ENCODE data around the gene CABP7. TPM values are rescaled to one million over a fixed set of nuclear protein-coding genes. Genes with fewer than 3 reads are reported as not detected.

CABP7 gene
- total and polyA plus RNA-seq, 9 donors, result 0.09 to 0.40 (median 0.15) TPM

GRCh38 chr22:29767171-29768051, 47.6 kb downstream of the CABP7 start, which contains the start of gene UQCR10:
TSS of gene UQCR10 (plus strand) at chr22:29767369. CDS start at chr22:29767399, 30 bp downstream.
- WGBS (ENCODE audit: insufficient coverage), result under 1% methylated on average over 26 of the region's 46 CpGs
- peak; percentile 96 for DNase-seq
- H3K9me3 ChIP-seq (replicated peaks; ENCODE audit: control insufficient read depth, low read depth, low read length), result no peaks in the 10 kb centered on the region
- no peaks in the 10 kb centered on the region for H3K27me3 ChIP-seq (ENCODE audit: control insufficient read depth, insufficient read depth, low read length)
- peaks cover 19% of the 10 kb centered on the region for H3K4me1 ChIP-seq (ENCODE audit: control insufficient read depth, insufficient read depth, low read length)
- H3K36me3 ChIP-seq (ENCODE audit: control insufficient read depth, insufficient read depth, low read length), result peaks cover 19% of the 10 kb centered on the region
- peak within 1 kb of the TSS; percentile 78 for H3K27ac ChIP-seq (ENCODE audit: low read length)
- peak within 1 kb of the TSS; percentile 100 for H3K4me3 ChIP-seq (ENCODE audit: low read length)

DNA sequence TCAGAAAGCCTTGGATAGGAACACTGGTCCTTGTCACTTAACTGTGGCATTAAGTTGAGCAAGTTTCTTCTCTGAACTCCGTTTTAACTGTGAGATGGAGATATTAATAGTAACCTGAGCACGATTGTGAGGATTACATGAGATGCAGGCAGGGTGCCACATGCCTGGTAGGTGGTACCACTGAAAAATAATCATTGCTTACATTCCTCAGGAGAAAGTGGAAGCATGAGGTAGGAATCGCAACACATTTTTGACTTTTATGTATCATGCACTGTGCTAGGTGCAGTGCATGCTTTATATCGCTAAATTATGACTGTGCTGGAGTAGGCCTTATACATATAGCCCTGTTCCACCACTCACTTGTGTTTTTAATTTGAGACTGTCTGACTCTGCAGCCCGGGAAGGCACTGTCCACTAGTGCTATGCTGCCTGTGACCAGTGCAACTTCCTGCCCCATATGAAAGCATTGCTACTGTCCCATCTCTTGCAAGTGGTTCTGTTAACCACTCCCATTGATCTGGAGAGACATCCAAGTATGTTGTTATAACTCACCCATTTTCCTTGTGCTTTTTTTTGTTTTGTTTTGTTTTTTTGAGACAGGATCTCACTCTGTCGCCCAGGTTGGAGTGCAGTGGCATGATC, 48.4 kb downstream of the CABP7 start:
- Histone ChIP-seq H3K36me3 (ENCODE audit: control insufficient read depth, insufficient read depth, low read length) (peaks cover 19% of the 10 kb centered on the region), H3K27me3 (ENCODE audit: control insufficient read depth, insufficient read depth, low read length) (no peaks in the 10 kb centered on the region), H3K27ac (ENCODE audit: low read length) (no peak overlapping the region), H3K4me3 (ENCODE audit: low read length) (peak overlapping the region; percentile 100), H3K9me3 (replicated peaks; ENCODE audit: control insufficient read depth, low read depth, low read length) (no peaks in the 10 kb centered on the region), H3K4me1 (ENCODE audit: control insufficient read depth, insufficient read depth, low read length) (peaks cover 19% of the 10 kb centered on the region)
- WGBS (ENCODE audit: insufficient coverage), result 38% methylated on average over 2 of the region's 6 CpGs
- no peak for DNase-seq

- no peaks in the 10 kb centered on the region for H3K9me3 ChIP-seq (replicated peaks; ENCODE audit: control insufficient read depth, low read depth, low read length)
- no peak overlapping the region for H3K4me3 ChIP-seq (ENCODE audit: low read length)
- no peak overlapping the region for H3K27ac ChIP-seq (ENCODE audit: low read length)
- whole genome bisulfite sequencing (ENCODE audit: insufficient coverage), result no CpG with 5 or more reads among the region's 2 CpGs
- peaks cover 19% of the 10 kb centered on the region for H3K4me1 ChIP-seq (ENCODE audit: control insufficient read depth, insufficient read depth, low read length)
- no peaks in the 10 kb centered on the region for H3K27me3 ChIP-seq (ENCODE audit: control insufficient read depth, insufficient read depth, low read length)
- H3K36me3 ChIP-seq (ENCODE audit: control insufficient read depth, insufficient read depth, low read length), result peaks cover 19% of the 10 kb centered on the region
- no peak for DNase-seq
Measured at GRCh38 chr22:29769723-29770321, 50.0 kb downstream of the CABP7 start.

GRCh38 chr22:29772170-29772641, 52.4 kb downstream of the CABP7 start:
- Histone ChIP-seq H3K27ac (ENCODE audit: low read length) (no peak overlapping the region), H3K9me3 (replicated peaks; ENCODE audit: control insufficient read depth, low read depth, low read length) (no peaks in the 10 kb centered on the region), H3K27me3 (ENCODE audit: control insufficient read depth, insufficient read depth, low read length) (no peaks in the 10 kb centered on the region), H3K4me1 (ENCODE audit: control insufficient read depth, insufficient read depth, low read length) (peaks cover 11% of the 10 kb centered on the region), H3K4me3 (ENCODE audit: low read length) (no peak overlapping the region), H3K36me3 (ENCODE audit: control insufficient read depth, insufficient read depth, low read length) (peaks cover 19% of the 10 kb centered on the region)
- DNase-seq, result peak; percentile 89
- 0% methylated on average over 1 of the region's 5 CpGs for WGBS (ENCODE audit: insufficient coverage)

- no peak for DNase-seq
- 40% methylated on average over 1 of the region's 2 CpGs for WGBS (ENCODE audit: insufficient coverage)
Measured at GRCh38 chr22:29773233-29773632, 53.4 kb downstream of the CABP7 start.

GRCh38 chr22:29780220-29780619, 60.4 kb downstream of the CABP7 start:
- Histone ChIP-seq H3K27me3 (ENCODE audit: control insufficient read depth, insufficient read depth, low read length) (no peaks in the 10 kb centered on the region), H3K4me3 (ENCODE audit: low read length) (no peak overlapping the region), H3K9me3 (replicated peaks; ENCODE audit: control insufficient read depth, low read depth, low read length) (no peaks in the 10 kb centered on the region), H3K4me1 (ENCODE audit: control insufficient read depth, insufficient read depth, low read length) (peaks cover 26% of the 10 kb centered on the region), H3K27ac (ENCODE audit: low read length) (no peak overlapping the region), H3K36me3 (ENCODE audit: control insufficient read depth, insufficient read depth, low read length) (no peaks in the 10 kb centered on the region)
- 93% methylated on average over 4 of the region's 5 CpGs for WGBS (ENCODE audit: insufficient coverage)
- no peak for DNase-seq

More at GRCh38 chr22:29773233-29773632, 53.4 kb downstream of the CABP7 start:
- no peak overlapping the region for H3K4me3 ChIP-seq (ENCODE audit: low read length)
- H3K36me3 ChIP-seq (ENCODE audit: control insufficient read depth, insufficient read depth, low read length), result peaks cover 19% of the 10 kb centered on the region
- H3K27me3 ChIP-seq (ENCODE audit: control insufficient read depth, insufficient read depth, low read length), result no peaks in the 10 kb centered on the region
- H3K4me1 ChIP-seq (ENCODE audit: control insufficient read depth, insufficient read depth, low read length), result peaks cover 8% of the 10 kb centered on the region
- no peaks in the 10 kb centered on the region for H3K9me3 ChIP-seq (replicated peaks; ENCODE audit: control insufficient read depth, low read depth, low read length)
- no peak overlapping the region for H3K27ac ChIP-seq (ENCODE audit: low read length)

DNA sequence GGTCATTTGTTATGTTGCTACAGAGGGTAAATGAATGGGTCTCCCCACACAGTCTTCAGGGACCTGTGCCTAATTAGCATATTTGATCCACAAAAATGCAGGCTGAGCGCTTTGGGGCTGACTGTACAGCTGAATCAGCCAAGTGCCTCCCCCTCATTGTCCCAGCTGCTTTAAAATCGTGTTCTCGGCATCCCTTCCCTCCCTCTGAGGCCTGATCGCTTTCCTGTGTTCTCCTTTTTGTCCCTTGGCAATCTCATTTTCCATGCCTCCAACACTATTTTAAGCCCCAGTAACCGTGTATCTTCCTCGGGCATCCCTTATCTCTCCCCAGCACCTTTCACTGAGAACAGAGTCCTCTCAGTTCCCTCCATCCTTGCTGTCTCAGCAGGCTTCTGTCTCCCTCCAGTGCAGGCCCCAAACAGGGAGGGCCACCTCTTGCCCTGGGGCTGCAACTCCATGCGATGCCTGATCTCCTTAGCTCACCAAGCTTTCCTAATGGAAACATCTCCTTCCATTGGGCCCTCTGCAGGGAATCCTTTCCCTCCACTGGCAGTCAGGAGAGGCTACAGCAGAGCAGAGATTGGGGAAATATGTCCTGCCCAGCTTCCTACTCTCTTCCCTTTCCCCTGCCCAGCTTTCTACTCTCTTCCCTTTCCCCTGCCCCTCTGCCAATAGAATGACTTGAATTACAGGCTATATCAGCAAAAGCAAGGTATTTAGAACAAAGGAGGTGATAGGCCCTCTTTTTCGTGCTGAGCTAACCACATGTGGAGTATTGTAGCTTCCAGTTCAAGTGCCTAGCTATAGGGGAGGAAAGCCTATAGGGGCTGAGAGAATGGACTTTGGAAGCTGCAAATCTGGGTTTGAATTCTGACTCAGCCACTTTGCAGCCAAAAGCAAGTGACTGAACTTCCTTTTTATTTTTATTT, 61.2 kb downstream of the CABP7 start:
- DNase-seq, result peak; percentile 37
- Histone ChIP-seq H3K27me3 (ENCODE audit: control insufficient read depth, insufficient read depth, low read length) (no peaks in the 10 kb centered on the region), H3K36me3 (ENCODE audit: control insufficient read depth, insufficient read depth, low read length) (no peaks in the 10 kb centered on the region), H3K27ac (ENCODE audit: low read length) (peak overlapping the region; percentile 25), H3K4me3 (ENCODE audit: low read length) (no peak overlapping the region), H3K9me3 (replicated peaks; ENCODE audit: control insufficient read depth, low read depth, low read length) (no peaks in the 10 kb centered on the region), H3K4me1 (ENCODE audit: control insufficient read depth, insufficient read depth, low read length) (peaks cover 26% of the 10 kb centered on the region)
- 25% methylated on average over 7 of the region's 8 CpGs for WGBS (ENCODE audit: insufficient coverage)
